ENCODE results near the gene GPR15.

Gene GPR15

GRCh38 chr3:98531622-98532274, at the start of gene GPR15:
GPR15 (plus strand) TSS chr3:98531978; CDS start chr3:98532034, 56 bp downstream.
- no peak for DNase-seq

GRCh38 chr3:98482717-98483482, 48.9 kb upstream of the GPR15 start:
- DNase-seq: no peak

GRCh38 chr3:98483626-98484025, 48.2 kb upstream of the GPR15 start:
- no peak for DNase-seq

GRCh38 chr3:98497381-98497780, 34.4 kb upstream of the GPR15 start, which contains the start of gene OR5K2:
OR5K2 (plus strand) TSS chr3:98497681; CDS start chr3:98497681, 0 bp downstream.
- no peak for DNase-seq

- DNase-seq: no peak
Observed at GRCh38 chr3:98500019-98500418, 31.8 kb upstream of the GPR15 start.

GRCh38 chr3:98501270-98501669, 30.5 kb upstream of the GPR15 start:
- no peak for DNase-seq

- no peak for DNase-seq
Observed at GRCh38 chr3:98501863-98502576, 29.8 kb upstream of the GPR15 start.

GRCh38 chr3:98504539-98504938, 27.2 kb upstream of the GPR15 start:
- no peak for DNase-seq

- DNase-seq: no peak
Observed at GRCh38 chr3:98508582-98508981, 23.2 kb upstream of the GPR15 start.

- DNase-seq: no peak
Observed at GRCh38 chr3:98512576-98512975, 19.2 kb upstream of the GPR15 start.

- DNase-seq: no peak
Observed at GRCh38 chr3:98513091-98513511, 18.7 kb upstream of the GPR15 start.

- DNase-seq: no peak
Observed at GRCh38 chr3:98513736-98514135, 18.0 kb upstream of the GPR15 start.

- no peak for DNase-seq
Observed at GRCh38 chr3:98514948-98515347, 16.8 kb upstream of the GPR15 start.

GRCh38 chr3:98518816-98519215, 13.0 kb upstream of the GPR15 start:
- DNase-seq: no peak

- no peak for DNase-seq
Observed at GRCh38 chr3:98519351-98519750, 12.4 kb upstream of the GPR15 start.

- DNase-seq: no peak
Observed at GRCh38 chr3:98521897-98522543, 9.8 kb upstream of the GPR15 start.

- peak; percentile 72 for DNase-seq
Observed at GRCh38 chr3:98522544-98523281, 9.1 kb upstream of the GPR15 start, which contains the start of gene CLDND1. CLDND1 (minus strand) TSS chr3:98522902; CDS start chr3:98521424, 1,478 bp downstream.

GRCh38 chr3:98525494-98525893, 6.3 kb upstream of the GPR15 start:
- DNase-seq: no peak

GRCh38 chr3:98528474-98529346, 3.1 kb upstream of the GPR15 start:
- DNase-seq: no peak

GRCh38 chr3:98529856-98530459, 1.8 kb upstream of the GPR15 start:
- no peak for DNase-seq

- DNase-seq: no peak
Observed at GRCh38 chr3:98530676-98531075, 1.1 kb upstream of the GPR15 start.

Data from NCI-H1436 treated with DMSO at 0.1 percent for 48 hours (cell line).